Progenitor cell of endocrine pancreas (in vitro differentiated cells): ENCODE results near the gene MYCN. TPM values are rescaled to one million over a fixed set of nuclear protein-coding genes. Genes with fewer than 3 reads are reported as not detected.
"Not testable (repeated sequence)": the region's sequence is repeated elsewhere in the genome, so short reads cannot be mapped to it uniquely, and the experiment has no call there.

Experiments used
- DNase-seq: peaks from one replicate; pipeline ENCODE4 v3.0.0; 2021; ENCODE audit warnings: low spot score; ENCODE audit not compliant: unreplicated experiment
- H3K27ac Mint-ChIP-seq: 2 replicates; pipeline ENCODE4 v1.8.0; 2021; ENCODE audit warnings: mild to moderate bottlenecking, moderate library complexity, mixed read lengths
- H3K27me3 Mint-ChIP-seq: 2 replicates; pipeline ENCODE4 v1.8.0; 2021; ENCODE audit warnings: mixed read lengths
- H3K36me3 Mint-ChIP-seq: 2 replicates; pipeline ENCODE4 v1.8.0; 2022; ENCODE audit warnings: mixed read lengths; ENCODE audit not compliant: insufficient read depth
- H3K4me1 Mint-ChIP-seq: 2 replicates; pipeline ENCODE4 v1.8.0; 2021; ENCODE audit warnings: low read depth, mixed read lengths
- H3K4me3 Mint-ChIP-seq: 2 replicates; pipeline ENCODE4 v1.8.0; 2021; ENCODE audit warnings: low read depth, mild to moderate bottlenecking, moderate library complexity, mixed read lengths
- H3K9me3 Mint-ChIP-seq: 2 replicates; pipeline ENCODE4 v1.8.0; 2021; ENCODE audit warnings: low read depth, mixed read lengths
- total RNA-seq: library from RNA; stranded (reverse); gene quantifications from 2 replicates; pipeline ENCODE4 v1.2.1, GENCODE V29; 2021
- TF ChIP-seq, protein P1 (sequence below): fragments of 200-600 bp; sonication (generic); IDR thresholded peaks from one replicate; pipeline ENCODE4 v1.5.0; 2021; ENCODE audit warnings: antibody characterized with exemption, mild to moderate bottlenecking; ENCODE audit not compliant: unreplicated experiment

Gene MYCN
- total RNA-seq, 1 donor from 2014 or later = 15.5 TPM

DNA sequence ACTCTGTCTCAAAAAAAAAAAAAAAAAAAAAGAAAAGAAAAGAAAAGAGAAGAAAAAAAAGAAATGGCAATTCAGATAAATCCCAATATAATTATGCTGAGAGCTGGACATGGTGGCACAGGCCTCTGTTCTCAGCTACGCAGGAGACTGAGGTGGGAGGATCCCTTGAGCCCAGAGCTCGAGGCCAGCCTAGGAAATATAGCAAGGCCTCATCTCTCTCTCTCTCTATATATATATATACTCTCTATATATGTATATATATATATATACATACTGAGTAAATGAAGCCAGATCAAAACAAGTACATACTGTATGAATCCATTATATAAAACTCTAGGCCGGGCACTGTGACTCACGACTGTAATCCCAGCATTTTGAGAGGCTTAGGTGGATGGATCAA lies 30.6 kb upstream of the MYCN start:
- H3K4me3 Mint-ChIP-seq = no peak overlapping the region
- H3K27me3 Mint-ChIP-seq = peaks cover 12% of the 10 kb centered on the region
- peaks cover 2% of the 10 kb centered on the region for H3K36me3 Mint-ChIP-seq
- TF ChIP-seq, protein P1, sequence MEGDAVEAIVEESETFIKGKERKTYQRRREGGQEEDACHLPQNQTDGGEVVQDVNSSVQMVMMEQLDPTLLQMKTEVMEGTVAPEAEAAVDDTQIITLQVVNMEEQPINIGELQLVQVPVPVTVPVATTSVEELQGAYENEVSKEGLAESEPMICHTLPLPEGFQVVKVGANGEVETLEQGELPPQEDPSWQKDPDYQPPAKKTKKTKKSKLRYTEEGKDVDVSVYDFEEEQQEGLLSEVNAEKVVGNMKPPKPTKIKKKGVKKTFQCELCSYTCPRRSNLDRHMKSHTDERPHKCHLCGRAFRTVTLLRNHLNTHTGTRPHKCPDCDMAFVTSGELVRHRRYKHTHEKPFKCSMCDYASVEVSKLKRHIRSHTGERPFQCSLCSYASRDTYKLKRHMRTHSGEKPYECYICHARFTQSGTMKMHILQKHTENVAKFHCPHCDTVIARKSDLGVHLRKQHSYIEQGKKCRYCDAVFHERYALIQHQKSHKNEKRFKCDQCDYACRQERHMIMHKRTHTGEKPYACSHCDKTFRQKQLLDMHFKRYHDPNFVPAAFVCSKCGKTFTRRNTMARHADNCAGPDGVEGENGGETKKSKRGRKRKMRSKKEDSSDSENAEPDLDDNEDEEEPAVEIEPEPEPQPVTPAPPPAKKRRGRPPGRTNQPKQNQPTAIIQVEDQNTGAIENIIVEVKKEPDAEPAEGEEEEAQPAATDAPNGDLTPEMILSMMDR = no peak
- H3K4me1 Mint-ChIP-seq = no peaks in the 10 kb centered on the region
- no peak for DNase-seq
- peaks cover 14% of the 10 kb centered on the region for H3K9me3 Mint-ChIP-seq
- H3K27ac Mint-ChIP-seq = no peak overlapping the region

DNA sequence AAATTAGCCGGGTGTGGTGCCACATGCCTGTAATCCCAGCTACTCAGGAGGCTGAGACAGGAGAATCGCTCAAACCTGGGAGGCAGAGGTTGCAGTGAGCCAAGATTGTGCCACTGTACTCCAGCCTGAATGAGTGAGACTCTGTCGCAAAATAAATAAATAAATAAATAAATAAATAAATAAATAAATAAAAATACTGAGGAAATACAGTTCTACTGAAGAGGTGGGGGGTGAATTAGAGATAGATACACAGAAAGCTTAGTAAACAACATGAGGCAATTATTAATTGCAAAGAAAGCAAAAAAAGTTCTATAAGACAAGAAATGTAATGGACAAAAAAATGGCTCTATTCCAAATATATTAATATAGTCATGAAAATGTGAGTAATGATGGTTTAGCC lies 29.1 kb upstream of the MYCN start:
- H3K4me3 Mint-ChIP-seq, H3K9me3 Mint-ChIP-seq, DNase-seq, H3K36me3 Mint-ChIP-seq, H3K4me1 Mint-ChIP-seq, H3K27ac Mint-ChIP-seq: not testable (repeated sequence)
- H3K27me3 Mint-ChIP-seq = peaks cover 12% of the 10 kb centered on the region

DNA sequence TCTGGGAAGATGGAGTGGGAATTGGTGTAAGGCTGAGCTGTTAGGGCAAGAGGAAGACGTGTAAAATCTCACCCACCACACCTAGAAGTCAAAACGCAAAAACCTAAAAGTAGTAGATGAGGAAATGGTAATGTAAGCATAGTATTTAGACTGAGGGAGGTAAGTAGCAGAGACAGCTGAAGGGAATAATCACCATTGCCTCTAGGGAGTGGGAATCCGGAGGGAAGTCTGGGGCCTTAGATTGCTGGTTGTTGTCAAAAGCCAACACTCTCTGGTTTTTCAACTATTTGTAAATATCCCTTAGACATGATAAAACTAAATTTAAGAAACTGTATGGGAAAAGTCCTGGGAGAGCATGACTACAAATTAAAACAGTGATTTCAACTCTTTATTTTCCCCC lies 28.7 kb upstream of the MYCN start:
- Mint-ChIP-seq H3K4me3 (no peak overlapping the region), H3K4me1 (no peaks in the 10 kb centered on the region), H3K27me3 (peaks cover 12% of the 10 kb centered on the region), H3K9me3 (peaks cover 3% of the 10 kb centered on the region), H3K27ac (no peak overlapping the region), H3K36me3 (no peaks in the 10 kb centered on the region)
- no peak for DNase-seq
- TF ChIP-seq, protein P1 = no peak

DNA sequence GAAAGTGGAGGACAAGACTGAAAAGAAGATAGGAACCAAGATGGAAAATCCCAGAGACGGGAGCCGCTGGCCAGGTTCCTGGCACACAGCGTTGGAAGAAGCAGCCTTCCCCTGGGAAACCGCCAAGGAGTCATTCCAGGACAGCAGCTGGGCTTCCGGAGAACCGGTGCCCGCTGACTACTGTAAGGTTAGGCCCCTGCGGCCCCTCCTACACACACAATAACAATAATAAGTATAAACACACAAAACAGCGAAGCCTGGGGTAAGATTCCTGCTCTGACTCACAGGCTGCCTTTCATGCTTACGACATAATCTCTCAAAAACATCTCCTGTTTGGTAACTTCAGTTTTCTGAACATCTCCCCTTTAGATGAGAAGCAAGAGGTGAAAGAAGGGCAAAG lies 28.1 kb upstream of the MYCN start:
- TF ChIP-seq, protein P1 = no peak
- H3K9me3 Mint-ChIP-seq = peaks cover 3% of the 10 kb centered on the region
- H3K4me1 Mint-ChIP-seq = no peaks in the 10 kb centered on the region
- H3K27ac Mint-ChIP-seq = no peak overlapping the region
- H3K4me3 Mint-ChIP-seq = no peak overlapping the region
- H3K27me3 Mint-ChIP-seq = peaks cover 12% of the 10 kb centered on the region
- H3K36me3 Mint-ChIP-seq = no peaks in the 10 kb centered on the region
- DNase-seq = no peak

DNA sequence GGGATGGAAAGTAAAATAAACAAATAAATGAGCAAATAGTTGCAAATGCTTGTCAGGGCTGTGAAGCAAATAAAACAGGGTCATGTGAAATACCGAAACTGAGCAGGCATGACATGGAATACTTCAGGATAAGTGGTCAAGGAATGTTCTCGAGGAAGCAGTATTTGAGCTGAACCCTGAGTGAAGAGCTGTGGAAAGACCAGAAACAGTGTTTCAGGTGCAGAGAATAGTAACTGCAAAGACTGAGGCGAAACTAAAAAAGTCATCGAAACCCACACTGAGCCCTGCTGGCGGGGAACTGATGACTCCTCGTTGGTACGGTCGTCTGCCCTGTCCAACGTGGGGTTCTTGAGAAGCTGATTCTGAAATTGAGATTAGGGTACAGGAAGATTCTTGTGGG lies 27.2 kb upstream of the MYCN start:
- DNase-seq = no peak
- Mint-ChIP-seq H3K9me3 (peaks cover under 1% of the 10 kb centered on the region), H3K27ac (no peak overlapping the region), H3K36me3 (no peaks in the 10 kb centered on the region), H3K27me3 (peaks cover 16% of the 10 kb centered on the region), H3K4me3 (no peak overlapping the region), H3K4me1 (peaks cover under 1% of the 10 kb centered on the region)
- TF ChIP-seq, protein P1 = no peak

DNA sequence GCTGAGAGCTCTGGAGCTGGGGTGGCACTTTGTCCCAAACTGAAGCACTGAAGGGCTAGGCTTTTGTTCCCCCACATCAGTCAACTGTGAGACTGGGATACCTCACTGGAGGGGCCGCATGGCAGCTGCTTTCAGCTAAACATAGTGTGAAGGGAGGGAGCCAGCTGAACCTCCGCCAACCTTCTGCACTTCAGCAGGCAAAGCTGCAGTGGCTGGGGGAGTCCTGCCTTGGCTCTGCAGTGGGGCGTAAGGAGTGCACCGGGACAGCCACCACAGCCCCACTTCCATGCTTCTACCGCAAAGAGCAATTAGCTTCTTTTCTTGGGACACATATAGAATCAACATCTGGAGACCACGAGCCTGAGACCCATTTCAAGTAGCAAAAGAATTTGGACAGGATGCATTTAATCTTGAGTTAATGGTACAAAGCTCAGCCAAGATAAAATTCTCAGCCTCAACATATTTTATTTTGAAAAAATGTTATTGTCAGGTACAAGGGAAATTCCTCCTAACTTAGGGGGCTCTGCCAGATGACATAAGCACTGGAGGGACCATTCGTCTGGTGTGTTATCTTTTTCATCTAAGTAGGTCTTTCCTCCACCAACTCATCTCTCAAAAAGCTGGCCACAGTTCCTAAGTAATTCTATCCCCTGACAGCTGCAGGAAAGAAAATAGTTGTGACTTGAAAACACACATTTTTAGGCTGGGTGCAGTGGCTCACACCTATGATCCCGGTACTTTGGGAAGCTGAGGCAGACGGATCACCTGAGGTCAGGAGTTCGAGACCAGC lies 25.6 kb upstream of the MYCN start:
- Mint-ChIP-seq H3K36me3 (no peaks in the 10 kb centered on the region), H3K9me3 (no peaks in the 10 kb centered on the region), H3K27ac (no peak overlapping the region), H3K4me1 (peaks cover 2% of the 10 kb centered on the region), H3K27me3 (peaks cover 29% of the 10 kb centered on the region), H3K4me3 (no peak overlapping the region)
- DNase-seq = no peak
- TF ChIP-seq, protein P1 = no peak

DNA sequence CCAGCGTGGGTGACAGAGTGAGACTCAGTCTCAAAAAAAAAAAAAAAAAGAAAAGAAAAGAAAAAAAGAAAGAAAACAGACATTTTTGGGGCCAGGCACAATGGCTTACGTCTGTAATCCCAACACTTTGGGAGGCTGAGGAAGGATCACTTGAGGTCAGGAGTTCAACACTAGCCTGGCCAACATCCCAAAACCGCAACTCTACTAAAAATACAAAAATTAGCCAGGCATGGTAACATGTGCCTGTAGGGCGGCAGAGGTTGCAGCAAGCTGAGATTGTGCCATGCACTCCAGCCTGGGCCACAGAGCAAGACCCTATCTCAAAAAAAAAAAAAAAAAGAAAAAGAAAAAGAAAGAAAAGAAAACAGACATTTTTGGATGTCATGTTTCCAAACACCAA lies 24.8 kb upstream of the MYCN start:
- DNase-seq, H3K4me3 Mint-ChIP-seq, H3K4me1 Mint-ChIP-seq, H3K36me3 Mint-ChIP-seq, H3K9me3 Mint-ChIP-seq, H3K27ac Mint-ChIP-seq: not testable (repeated sequence)
- peaks cover 32% of the 10 kb centered on the region for H3K27me3 Mint-ChIP-seq
